ENCODE results near the gene ACP7. TPM values are rescaled to one million over a fixed set of nuclear protein-coding genes. Genes with fewer than 3 reads are reported as not detected.
A peak's percentile ranks its signal among the peaks of the same experiment; 100 is the strongest.

The ACP7 gene
- total and polyA plus RNA-seq, 8 donors: 0.09 to 0.42 (median 0.11) TPM; not detected in 5

DNA sequence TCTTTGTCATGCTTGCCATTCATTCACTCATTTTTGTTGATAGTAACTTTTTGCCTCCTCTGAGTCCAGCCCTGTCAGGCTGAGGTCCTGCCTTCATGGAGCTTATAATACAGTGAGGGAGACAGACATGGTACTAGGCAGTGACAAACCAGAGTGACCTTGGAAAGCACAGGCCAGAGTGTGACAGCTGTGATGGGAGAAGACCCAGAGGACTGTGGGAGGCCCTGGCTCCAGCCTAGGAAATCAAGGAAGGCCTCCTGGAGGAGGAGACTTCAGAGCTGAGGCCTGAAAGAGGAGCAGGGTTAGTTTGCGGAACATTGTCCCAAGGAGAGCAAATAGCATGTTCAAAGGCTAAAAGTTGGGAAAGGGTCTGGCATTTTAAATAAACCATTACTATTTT is 61.9 kb downstream of the ACP7 start:
- DNase-seq (peak in 1 of 6 donors; percentile 28), FAIRE-seq (no peak), ATAC-seq (no peak)
- 98 to 100% methylated on average over 1 of the region's 1 CpG for WGBS, 2 donors
- intact Hi-C loops (cut with DNase I): no loop called here
- TF ChIP-seq, protein P1, sequence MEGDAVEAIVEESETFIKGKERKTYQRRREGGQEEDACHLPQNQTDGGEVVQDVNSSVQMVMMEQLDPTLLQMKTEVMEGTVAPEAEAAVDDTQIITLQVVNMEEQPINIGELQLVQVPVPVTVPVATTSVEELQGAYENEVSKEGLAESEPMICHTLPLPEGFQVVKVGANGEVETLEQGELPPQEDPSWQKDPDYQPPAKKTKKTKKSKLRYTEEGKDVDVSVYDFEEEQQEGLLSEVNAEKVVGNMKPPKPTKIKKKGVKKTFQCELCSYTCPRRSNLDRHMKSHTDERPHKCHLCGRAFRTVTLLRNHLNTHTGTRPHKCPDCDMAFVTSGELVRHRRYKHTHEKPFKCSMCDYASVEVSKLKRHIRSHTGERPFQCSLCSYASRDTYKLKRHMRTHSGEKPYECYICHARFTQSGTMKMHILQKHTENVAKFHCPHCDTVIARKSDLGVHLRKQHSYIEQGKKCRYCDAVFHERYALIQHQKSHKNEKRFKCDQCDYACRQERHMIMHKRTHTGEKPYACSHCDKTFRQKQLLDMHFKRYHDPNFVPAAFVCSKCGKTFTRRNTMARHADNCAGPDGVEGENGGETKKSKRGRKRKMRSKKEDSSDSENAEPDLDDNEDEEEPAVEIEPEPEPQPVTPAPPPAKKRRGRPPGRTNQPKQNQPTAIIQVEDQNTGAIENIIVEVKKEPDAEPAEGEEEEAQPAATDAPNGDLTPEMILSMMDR (IDR thresholded peaks at IDR 0.05): no peak
- H3K4me3 ChIP-seq: no peak overlapping the region
- peak overlapping the region in 3 of 4 donors; percentile 72 to 80 (median 72) for H3K27ac ChIP-seq
- no peaks in the 10 kb centered on the region for H3K9me3 ChIP-seq
- H3K27me3 ChIP-seq: no peaks in the 10 kb centered on the region
- peaks cover 15 to 29% (median 25%) of the 10 kb centered on the region in 3 donors for H3K4me1 ChIP-seq
- H3K36me3 ChIP-seq: no peaks in the 10 kb centered on the region

DNA sequence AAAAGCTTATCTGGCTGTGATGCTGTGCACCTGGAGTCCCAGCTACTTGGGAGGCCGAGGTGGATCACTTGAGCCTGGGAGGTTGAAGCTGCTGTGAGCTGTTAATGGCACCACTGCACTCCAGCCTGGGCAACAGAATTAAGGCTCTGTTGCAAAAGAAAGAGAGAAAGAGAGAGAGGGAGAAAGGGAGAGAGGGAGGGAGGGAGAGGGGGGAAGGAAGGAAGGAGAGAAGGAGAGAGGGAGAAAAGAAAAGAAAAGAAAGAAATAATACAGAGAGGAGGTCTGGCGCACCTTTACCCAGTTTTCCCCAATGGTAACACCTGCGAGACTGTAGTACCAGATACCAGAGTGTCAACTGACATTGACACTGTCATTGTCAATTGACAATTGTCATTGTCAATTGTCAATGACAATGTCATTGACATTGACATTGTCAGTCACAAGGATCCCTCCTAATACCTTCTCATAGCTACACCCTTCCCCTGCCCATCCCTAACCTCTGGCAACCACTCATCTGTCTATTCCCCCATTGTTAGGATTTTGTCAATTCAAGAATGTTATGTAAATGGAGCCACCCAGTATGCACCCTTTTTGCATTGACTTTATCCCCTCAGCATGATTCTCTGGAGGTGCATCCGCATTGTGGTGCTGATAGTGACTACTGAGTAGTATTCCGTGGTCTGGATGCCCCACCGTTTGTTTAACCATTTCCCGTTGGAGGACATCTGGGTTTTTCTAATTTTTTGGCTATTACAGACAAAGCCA is 62.7 kb downstream of the ACP7 start:
- Histone ChIP-seq H3K9me3 (no peaks in the 10 kb centered on the region), H3K27ac (no peak overlapping the region), H3K36me3 (no peaks in the 10 kb centered on the region), H3K4me3 (no peak overlapping the region), H3K27me3 (no peaks in the 10 kb centered on the region), H3K4me1 (peaks cover 15 to 33% (median 25%) of the 10 kb centered on the region in 3 donors)
- TF ChIP-seq, protein P1 (IDR thresholded peaks at IDR 0.05): no peak
- WGBS, 2 donors: 84 to 93% methylated on average over 7 of the region's 7 CpGs
- ATAC-seq (no peak), DNase-seq (no peak), FAIRE-seq (no peak)
- intact Hi-C loops (cut with DNase I): no loop called here

DNA sequence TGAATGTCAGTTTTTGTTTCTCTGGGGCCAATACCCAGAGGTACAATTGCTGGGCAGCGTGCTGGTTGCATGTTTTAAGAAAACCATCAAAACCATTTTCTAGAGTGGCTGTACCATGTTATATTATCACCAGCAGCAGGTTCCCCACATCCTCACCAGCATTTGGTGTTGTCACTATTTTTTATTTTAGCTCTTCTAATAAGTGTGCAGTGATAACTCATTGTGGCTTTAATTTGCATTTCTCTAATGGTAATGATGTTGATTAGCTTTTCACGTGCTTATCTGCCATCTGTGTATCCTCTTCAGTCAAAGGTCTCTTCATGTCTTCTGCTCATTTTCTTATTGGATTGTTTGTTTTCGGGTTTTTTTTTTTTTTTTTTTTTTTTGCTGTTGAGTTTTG is 63.3 kb downstream of the ACP7 start:
- no peaks in the 10 kb centered on the region for H3K36me3 ChIP-seq
- no peak overlapping the region for H3K27ac ChIP-seq
- whole genome bisulfite sequencing, 2 donors: 87 to 89% methylated on average over 3 of the region's 3 CpGs
- H3K4me3 ChIP-seq: no peak overlapping the region
- H3K4me1 ChIP-seq: peaks cover 15 to 33% (median 25%) of the 10 kb centered on the region in 3 donors
- no peaks in the 10 kb centered on the region for H3K9me3 ChIP-seq
- FAIRE-seq (no peak), ATAC-seq (no peak), DNase-seq (no peak)
- TF ChIP-seq, protein P1 (IDR thresholded peaks at IDR 0.05): no peak
- no peaks in the 10 kb centered on the region for H3K27me3 ChIP-seq
- intact Hi-C loops (cut with DNase I): no loop called here

DNA sequence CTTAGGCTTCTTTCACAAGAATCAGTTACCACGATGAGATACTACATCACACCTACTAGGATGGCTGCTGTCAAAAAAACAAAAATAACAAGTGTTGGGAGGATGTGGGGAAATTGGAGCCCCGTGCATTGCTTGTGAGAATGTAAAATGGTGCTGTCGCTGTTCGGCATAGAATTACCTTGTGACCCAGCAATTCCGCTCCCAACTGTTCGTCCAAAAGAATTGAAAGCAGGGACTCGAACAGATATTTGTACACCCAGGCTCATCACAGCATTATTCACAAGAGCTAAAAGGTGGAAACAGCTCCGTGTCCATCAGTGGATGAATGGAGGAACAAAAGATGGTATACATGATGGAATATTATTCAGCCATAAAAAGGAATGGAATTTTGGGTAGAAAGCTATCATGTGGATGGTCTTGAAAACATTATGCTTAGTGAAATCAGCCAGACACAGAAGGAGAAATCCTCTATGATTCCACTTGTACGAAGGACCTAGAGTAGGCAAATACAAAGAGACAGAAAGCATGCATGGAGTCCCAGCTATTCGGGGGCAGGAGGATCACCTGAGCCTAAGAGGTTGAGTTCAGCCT is 64.9 kb downstream of the ACP7 start:
- peaks cover 19 to 31% (median 27%) of the 10 kb centered on the region in 3 donors for H3K4me1 ChIP-seq
- FAIRE-seq (no peak), ATAC-seq (no peak), DNase-seq (no peak)
- TF ChIP-seq, protein P1 (IDR thresholded peaks at IDR 0.05): no peak
- H3K9me3 ChIP-seq: no peaks in the 10 kb centered on the region
- H3K27ac ChIP-seq: no peak overlapping the region
- no peaks in the 10 kb centered on the region for H3K27me3 ChIP-seq
- intact Hi-C loops (cut with DNase I): no loop called here
- no peaks in the 10 kb centered on the region for H3K36me3 ChIP-seq
- no peak overlapping the region for H3K4me3 ChIP-seq
- WGBS, 2 donors: 97 to 98% methylated on average over 10 of the region's 10 CpGs

DNA sequence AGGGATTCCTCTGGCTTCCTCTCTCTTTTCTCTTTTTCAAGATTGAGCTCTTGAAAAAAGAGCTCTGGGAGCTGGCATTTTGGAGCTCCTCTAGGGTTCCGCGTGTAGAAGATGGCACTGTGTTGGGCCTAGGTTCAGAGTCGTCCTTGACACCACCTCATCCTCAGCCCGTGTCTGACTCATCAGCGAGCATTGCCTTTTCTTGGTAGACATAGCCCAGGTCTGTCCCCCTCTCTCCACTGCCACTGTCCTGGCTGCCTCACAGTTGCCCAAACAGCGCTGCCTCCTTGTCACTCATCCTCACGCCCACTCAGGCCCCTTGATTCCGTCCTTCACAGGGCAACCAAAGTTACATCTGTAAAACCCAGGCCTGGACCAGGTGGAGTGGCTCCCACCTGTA is 66.1 kb downstream of the ACP7 start:
- no peak overlapping the region for H3K4me3 ChIP-seq
- ATAC-seq (no peak), FAIRE-seq (no peak), DNase-seq (peak in 1 of 6 donors; percentile 22)
- WGBS, 2 donors: 87 to 92% methylated on average over 8 of the region's 8 CpGs
- H3K4me1 ChIP-seq: peaks cover 20 to 29% (median 27%) of the 10 kb centered on the region in 3 donors
- no peaks in the 10 kb centered on the region for H3K27me3 ChIP-seq
- no peaks in the 10 kb centered on the region for H3K36me3 ChIP-seq
- no peaks in the 10 kb centered on the region for H3K9me3 ChIP-seq
- TF ChIP-seq, protein P1 (IDR thresholded peaks at IDR 0.05): no peak
- intact Hi-C loops (cut with DNase I): no loop called here
- no peak overlapping the region for H3K27ac ChIP-seq
